GM12891 (cell line): ENCODE data around the gene TSPAN11.
A peak's percentile ranks its signal among the peaks of the same experiment; 100 is the strongest.

Source experiments
- DNase-seq: peaks from one replicate; pipeline ENCODE4 v3.0.0; 2011; ENCODE audit warnings: low spot score; ENCODE audit not compliant: insufficient read length
- FAIRE-seq: peaks from 2 replicates; lab custom pipeline; 2011; peaks lifted over from hg19 to GRCh38; lab: Jason Lieb, UNC
- PAX5 ChIP-seq: IDR thresholded peaks from 2 replicates; pipeline ENCODE4 v1.6.1; 2011; ENCODE audit warnings: low read length, moderate library complexity, mild to moderate bottlenecking; ENCODE audit not compliant: insufficient read depth, severe bottlenecking
- POLR2A ChIP-seq: IDR thresholded peaks from 2 replicates; pipeline ENCODE4 v1.6.1; 2011; ENCODE audit warnings: low read depth, low read length, control low read depth
- POLR2AphosphoS5 ChIP-seq: IDR thresholded peaks from 2 replicates; pipeline ENCODE4 v1.6.1; 2011; ENCODE audit warnings: low read depth, low read length, control low read depth
- POU2F2 ChIP-seq: IDR thresholded peaks from 2 replicates; pipeline ENCODE4 v1.6.1; 2011; ENCODE audit warnings: low read depth, mild to moderate bottlenecking, control low read depth, low read length, moderate library complexity
- SPI1 ChIP-seq: IDR thresholded peaks from 2 replicates; pipeline ENCODE4 v1.6.1; 2011; ENCODE audit warnings: low read depth, low read length, control low read depth
- TAF1 ChIP-seq: IDR thresholded peaks from 2 replicates; pipeline ENCODE4 v1.6.1; 2011; ENCODE audit warnings: low read depth, low read length, control low read depth

TSPAN11 gene

DNA sequence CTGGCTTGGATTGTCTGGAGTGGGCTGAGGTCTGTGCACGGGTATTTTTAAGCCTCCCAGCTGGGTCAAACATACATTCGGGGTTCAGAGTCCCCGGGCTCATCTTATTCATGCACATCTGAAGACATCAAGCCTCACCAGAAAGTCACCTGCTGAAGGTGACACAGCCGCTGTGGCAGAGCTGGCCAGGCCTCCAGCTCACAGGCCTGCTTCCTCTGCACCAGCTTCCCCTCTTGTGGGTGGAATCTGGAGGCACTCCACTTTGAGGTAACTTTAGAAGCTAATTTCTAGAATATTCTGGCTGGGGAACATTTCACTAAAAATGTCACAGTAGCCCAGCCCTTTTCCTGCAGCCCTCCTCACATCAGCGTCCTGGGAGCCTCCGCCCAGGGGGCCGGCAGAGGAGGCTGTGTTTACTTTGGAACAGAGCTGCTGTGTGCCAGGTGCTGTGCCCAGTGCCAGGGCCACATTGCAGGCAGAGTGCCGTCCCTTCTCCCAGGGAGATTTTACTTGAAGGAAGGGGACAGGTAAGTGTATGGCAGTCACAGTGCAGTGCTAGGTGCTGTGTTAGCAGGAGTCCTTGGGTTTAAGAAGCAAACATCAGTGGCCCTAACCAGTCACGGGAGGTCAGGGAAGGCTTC, 62.2 kb downstream of the TSPAN11 start:
- FAIRE-seq (no peak), DNase-seq (no peak)
- TF ChIP-seq TAF1: no peak

DNA sequence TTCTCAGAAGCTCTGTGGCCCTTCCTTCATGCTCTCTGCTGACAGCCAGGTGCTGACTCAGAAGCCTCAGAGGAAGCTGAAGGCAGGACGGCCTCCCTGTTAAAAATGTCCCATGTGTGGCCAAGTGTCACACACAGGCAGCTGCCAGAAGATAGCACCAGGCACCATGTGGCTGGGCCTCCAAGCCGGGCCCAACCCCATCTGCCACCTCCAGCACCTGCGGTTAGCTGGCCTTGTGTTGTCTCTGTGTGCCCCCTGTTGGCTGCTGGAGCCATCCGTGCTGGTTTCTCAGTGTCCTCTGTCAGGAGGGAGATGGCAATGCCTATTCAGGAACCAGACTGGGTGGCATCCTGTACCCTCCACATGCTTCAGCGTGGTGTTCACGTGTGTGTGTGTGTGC, 63.2 kb downstream of the TSPAN11 start:
- DNase-seq: peak; percentile 46
- FAIRE-seq: no peak
- TF ChIP-seq SPI1: no peak
- TF ChIP-seq POLR2AphosphoS5: no peak
- TF ChIP-seq POU2F2: no peak
- TF ChIP-seq PAX5: no peak
- no peak for TF ChIP-seq POLR2A
- no peak for TF ChIP-seq TAF1

DNA sequence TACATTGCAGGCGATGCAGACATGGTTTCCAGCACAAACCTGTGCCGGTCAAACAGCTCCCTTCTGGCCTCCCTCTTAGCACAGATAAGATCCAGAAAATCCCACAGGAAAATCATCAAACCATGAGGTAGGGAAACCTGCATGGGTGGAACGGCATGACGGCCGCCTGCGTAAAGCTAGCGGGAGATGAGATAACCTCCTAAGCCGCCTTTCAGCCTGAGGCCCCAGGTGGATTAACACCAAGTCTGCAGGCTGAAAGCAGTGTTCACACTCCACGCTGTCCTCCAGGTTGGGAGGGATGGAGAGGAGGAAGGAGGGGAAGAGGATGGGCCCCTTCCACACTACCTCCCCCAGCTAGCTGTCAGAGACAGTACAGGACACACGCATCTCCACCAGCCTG, 63.8 kb downstream of the TSPAN11 start:
- no peak for FAIRE-seq
- no peak for DNase-seq
- no peak for TF ChIP-seq PAX5
- TF ChIP-seq TAF1: no peak
- TF ChIP-seq POLR2AphosphoS5: no peak
- no peak for TF ChIP-seq SPI1
- no peak for TF ChIP-seq POLR2A
- no peak for TF ChIP-seq POU2F2

DNA sequence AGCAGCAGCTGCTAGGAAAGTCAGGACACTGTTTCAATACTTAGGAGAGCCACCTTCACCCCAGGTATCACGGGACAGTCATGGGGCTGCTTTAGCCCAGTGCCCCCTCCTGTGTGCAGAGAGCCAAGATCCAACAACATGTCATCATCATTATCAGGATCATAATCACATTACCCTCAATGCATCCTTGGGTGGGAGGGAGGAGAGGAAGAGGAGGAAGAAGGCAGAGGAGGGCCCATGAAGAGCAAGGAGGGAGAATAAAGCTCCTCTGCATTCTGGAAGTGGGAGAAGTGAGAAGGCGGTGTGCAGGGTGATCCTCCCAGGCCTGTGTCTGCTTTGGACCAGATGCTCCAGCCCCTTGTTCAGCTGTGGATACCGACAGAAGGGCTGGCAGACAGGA, 64.2 kb downstream of the TSPAN11 start:
- FAIRE-seq (no peak), DNase-seq (no peak)
- no peak for TF ChIP-seq PAX5
- TF ChIP-seq SPI1: no peak
- no peak for TF ChIP-seq POLR2AphosphoS5
- TF ChIP-seq POLR2A: no peak
- TF ChIP-seq POU2F2: no peak
- no peak for TF ChIP-seq TAF1

DNA sequence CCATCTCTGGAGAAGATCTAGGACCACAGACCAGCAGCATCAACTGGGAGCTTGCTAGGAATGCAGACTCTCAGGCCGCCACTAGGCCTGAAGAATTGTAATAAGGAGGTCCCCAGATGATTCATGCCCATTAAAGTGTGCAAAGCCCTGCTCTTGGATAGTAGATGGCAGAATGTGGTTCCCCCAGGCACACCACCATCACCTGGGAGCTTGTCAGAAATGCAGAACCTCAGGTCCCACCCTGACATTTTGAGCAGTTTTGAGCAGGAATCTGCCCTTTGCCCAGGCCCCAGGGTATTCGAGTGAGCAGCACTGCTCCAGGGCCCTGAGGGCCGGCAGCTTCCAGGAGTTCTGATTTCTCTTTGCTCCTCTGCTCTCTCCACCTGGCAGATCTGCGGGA, 64.9 kb downstream of the TSPAN11 start:
- TF ChIP-seq PAX5 (no peak), SPI1 (no peak), POLR2AphosphoS5 (no peak)
- DNase-seq (no peak), FAIRE-seq (no peak)

DNA sequence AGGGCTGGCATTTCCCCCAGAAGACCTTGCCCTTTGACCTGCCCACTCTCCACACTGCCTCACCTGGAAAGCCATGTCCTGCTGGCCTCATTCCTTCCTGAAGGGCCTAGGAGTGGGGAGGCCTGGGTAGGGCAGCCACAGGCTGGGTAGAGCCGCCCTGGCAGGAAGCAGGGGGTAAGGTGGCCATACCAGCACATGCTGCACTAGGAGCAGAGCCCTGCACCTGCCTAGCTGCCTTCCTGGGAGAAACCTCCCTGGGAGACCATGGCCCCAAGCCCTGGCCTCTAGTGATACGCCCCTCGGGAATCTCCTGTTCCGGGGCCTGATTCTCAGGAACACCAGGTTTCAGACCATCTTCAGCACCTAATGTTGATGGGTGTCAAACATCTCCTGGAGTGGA, 65.8 kb downstream of the TSPAN11 start:
- DNase-seq (no peak), FAIRE-seq (no peak)
- no peak for TF ChIP-seq POLR2AphosphoS5
- no peak for TF ChIP-seq POLR2A
- TF ChIP-seq PAX5: no peak
- no peak for TF ChIP-seq SPI1
- TF ChIP-seq TAF1: no peak
- TF ChIP-seq POU2F2: no peak

DNA sequence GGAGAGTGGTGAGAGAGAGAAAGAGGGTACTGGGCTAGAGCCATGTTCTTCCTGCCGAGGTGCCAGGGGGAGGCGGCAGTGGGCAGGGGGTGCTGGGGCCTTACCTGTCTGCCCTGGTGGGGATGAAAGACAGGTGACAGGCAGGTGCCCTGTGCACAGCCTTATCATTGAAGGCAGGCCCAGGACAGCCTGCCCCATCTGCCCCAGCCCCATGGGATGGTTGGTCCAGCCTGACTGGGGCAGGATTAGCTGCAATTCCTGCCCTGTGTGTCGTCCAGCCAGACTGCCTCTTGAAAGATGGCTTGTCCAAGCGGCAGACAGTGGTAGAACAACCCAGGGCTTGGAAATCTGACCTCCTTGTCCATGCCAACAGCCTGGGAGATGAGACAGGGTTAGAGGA, 67.2 kb downstream of the TSPAN11 start:
- no peak for FAIRE-seq
- TF ChIP-seq POLR2AphosphoS5 (no peak), SPI1 (no peak), TAF1 (no peak), POU2F2 (no peak), POLR2A (no peak), PAX5 (no peak)
- no peak for DNase-seq

DNA sequence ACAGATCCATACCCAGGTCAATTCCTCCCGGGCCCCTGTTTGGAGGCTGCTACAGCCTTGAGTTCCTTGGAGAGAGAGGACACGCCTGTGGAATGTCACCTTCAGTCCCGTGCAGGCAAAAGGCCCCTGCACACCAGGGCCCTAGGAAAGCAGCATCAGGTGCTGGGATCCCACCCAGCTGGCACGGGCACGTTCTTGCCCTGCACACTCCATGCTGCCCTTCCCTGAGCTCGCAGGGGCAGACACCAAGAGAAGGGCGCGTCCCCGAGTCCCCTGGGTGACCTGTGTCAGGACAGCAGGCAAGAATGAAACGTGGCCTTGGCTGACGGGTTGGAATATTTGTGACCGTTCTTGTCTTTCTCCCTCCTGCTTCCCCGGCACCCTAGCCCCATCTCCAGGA, 67.7 kb downstream of the TSPAN11 start:
- no peak for FAIRE-seq
- TF ChIP-seq SPI1: no peak
- TF ChIP-seq POLR2A: no peak
- no peak for TF ChIP-seq TAF1
- TF ChIP-seq POLR2AphosphoS5: no peak
- TF ChIP-seq PAX5: no peak
- TF ChIP-seq POU2F2: no peak
- DNase-seq: no peak

DNA sequence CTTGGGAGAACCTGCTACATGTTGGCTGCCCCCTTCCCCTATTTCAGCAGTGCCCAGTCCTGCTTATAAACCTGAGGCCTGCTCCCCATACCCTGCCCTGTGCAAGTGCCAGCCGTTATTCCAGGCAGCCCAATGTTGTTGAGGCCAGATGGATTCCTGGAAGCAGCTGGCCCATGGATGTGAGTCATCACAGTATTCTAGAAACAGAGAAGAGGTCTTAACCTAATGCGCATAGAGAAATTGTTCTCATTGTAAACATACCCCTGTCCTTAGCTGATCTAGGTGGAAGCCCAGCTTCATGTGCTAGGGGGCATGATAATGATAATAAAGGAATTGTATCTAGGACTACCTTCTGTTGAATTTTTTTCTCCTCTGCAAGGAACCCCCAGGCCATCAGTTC, 69.7 kb downstream of the TSPAN11 start:
- TF ChIP-seq POLR2A (no peak), POU2F2 (no peak), TAF1 (no peak), PAX5 (no peak), POLR2AphosphoS5 (no peak), SPI1 (no peak)
- FAIRE-seq: no peak
- DNase-seq: no peak

DNA sequence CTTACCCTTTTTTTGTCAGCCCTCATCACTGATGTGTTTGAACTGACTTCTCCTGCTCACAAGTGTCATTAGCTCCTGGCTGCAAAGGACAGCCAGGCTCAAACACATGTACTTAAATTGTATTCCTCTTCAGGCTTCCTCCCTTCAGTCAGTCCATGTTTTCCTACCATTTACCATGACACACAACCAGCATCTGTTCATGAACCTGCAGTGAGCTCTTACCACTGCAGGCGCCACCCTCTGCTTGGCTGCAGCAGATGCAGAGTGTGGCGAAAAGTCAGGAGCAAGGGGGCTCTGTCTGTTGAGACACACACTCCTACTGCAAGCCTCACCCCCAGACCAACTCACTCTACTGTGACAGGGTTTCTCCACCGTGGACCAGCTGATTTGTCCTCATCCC, 70.2 kb downstream of the TSPAN11 start:
- FAIRE-seq: no peak
- DNase-seq: no peak
- TF ChIP-seq POU2F2: no peak
- no peak for TF ChIP-seq TAF1
- TF ChIP-seq PAX5: no peak
- no peak for TF ChIP-seq POLR2A
- no peak for TF ChIP-seq SPI1
- no peak for TF ChIP-seq POLR2AphosphoS5
